ENCODE data around the gene ANAPC2.
A peak's percentile ranks its signal among the peaks of the same experiment; 100 is the strongest.

The ANAPC2 gene

GRCh38 chr9:137215196-137215986 lies 27.0 kb upstream of the ANAPC2 start:
- DNase-seq (ENCODE audit: low spot score): no peak

GRCh38 chr9:137214620-137215019 lies 26.3 kb upstream of the ANAPC2 start:
- no peak for DNase-seq (ENCODE audit: low spot score)

GRCh38 chr9:137213160-137214060 lies 25.1 kb upstream of the ANAPC2 start:
- DNase-seq (ENCODE audit: low spot score): no peak

GRCh38 chr9:137212520-137212919 lies 24.2 kb upstream of the ANAPC2 start:
- DNase-seq (ENCODE audit: low spot score): no peak

- DNase-seq (ENCODE audit: low spot score): no peak
Measured at GRCh38 chr9:137211532-137211931, 23.2 kb upstream of the ANAPC2 start.

- peak; percentile 66 for DNase-seq (ENCODE audit: low spot score)
Measured at GRCh38 chr9:137206602-137207001, 18.2 kb upstream of the ANAPC2 start.

- peak; percentile 92 for DNase-seq (ENCODE audit: low spot score)
Measured at GRCh38 chr9:137205126-137206069, 17.0 kb upstream of the ANAPC2 start, which contains the start of the genes NDOR1 and TMEM203. Gene NDOR1 (plus strand): TSS chr9:137205700. CDS start chr9:137205778, 78 bp downstream. Gene TMEM203 (minus strand): TSS chr9:137205648. CDS start chr9:137205414, 234 bp downstream.

- DNase-seq (ENCODE audit: low spot score): no peak
Measured at GRCh38 chr9:137204731-137205125, 16.4 kb upstream of the ANAPC2 start.

- no peak for DNase-seq (ENCODE audit: low spot score)
Measured at GRCh38 chr9:137202966-137203365, 14.6 kb upstream of the ANAPC2 start.

GRCh38 chr9:137201205-137201868 lies 13.0 kb upstream of the ANAPC2 start:
- DNase-seq (ENCODE audit: low spot score): no peak

- DNase-seq (ENCODE audit: low spot score): peak; percentile 99
Measured at GRCh38 chr9:137200311-137201204, 12.2 kb upstream of the ANAPC2 start, which contains the start of gene TPRN. Gene TPRN (minus strand): TSS chr9:137200741. CDS start chr9:137200711, 30 bp downstream.

GRCh38 chr9:137199411-137200121 lies 11.2 kb upstream of the ANAPC2 start:
- no peak for DNase-seq (ENCODE audit: low spot score)

GRCh38 chr9:137198902-137199283 lies 10.5 kb upstream of the ANAPC2 start:
- no peak for DNase-seq (ENCODE audit: low spot score)

- no peak for DNase-seq (ENCODE audit: low spot score)
Measured at GRCh38 chr9:137198051-137198901, 9.9 kb upstream of the ANAPC2 start.

GRCh38 chr9:137195525-137196220 lies 7.3 kb upstream of the ANAPC2 start:
- DNase-seq (ENCODE audit: low spot score): no peak

GRCh38 chr9:137194909-137195308 lies 6.5 kb upstream of the ANAPC2 start:
- no peak for DNase-seq (ENCODE audit: low spot score)

- no peak for DNase-seq (ENCODE audit: low spot score)
Measured at GRCh38 chr9:137194388-137194787, 6.0 kb upstream of the ANAPC2 start.

GRCh38 chr9:137193771-137194170 lies 5.4 kb upstream of the ANAPC2 start:
- no peak for DNase-seq (ENCODE audit: low spot score)

All from hematopoietic multipotent progenitor cell treated with erythropoietin and hydrocortisone succinate and interleukin-3 and kit ligand, for 15 days (in vitro differentiated cells).